Heart left ventricle (tissue), 16 donors: ENCODE data around the gene ZNF354C. TPM values are rescaled to one million over a fixed set of nuclear protein-coding genes. Genes with fewer than 3 reads are reported as not detected.
"Not testable (repeated sequence)": the region's sequence is repeated elsewhere in the genome, so short reads cannot be mapped to it uniquely, and the experiment has no call there.

Source experiments
- ATAC-seq, 4 donors: fragments of 200-7000 bp; cut with Tn5 transposase; one replicate each; pipeline ENCODE4 v1.9.1; 2020 to 2022; ENCODE audit warnings: moderate library complexity in 4 of 4, mild to moderate bottlenecking in 3 of 4, moderate number of reproducible peaks in 1 of 4
- DNase-seq, 5 donors: peaks; one replicate each; pipeline ENCODE4 v3.0.0-alpha.2; 2020
- H3K27ac ChIP-seq, 12 donors: fragments of 200-600 bp; sonication (generic) in 4 of 12; one replicate each; pipeline versions ENCODE4 v1.5.0 to v1.8.0; 2016 to 2022; ENCODE audit warnings: mild to moderate bottlenecking in 2 of 12
- H3K27me3 ChIP-seq, 9 donors: fragments of 200-600 bp; sonication (generic) in 2 of 9; one replicate each; pipeline versions ENCODE4 v1.5.1 to v1.8.0; 2016 to 2022; ENCODE audit warnings: mild to moderate bottlenecking in 3 of 9
- H3K36me3 ChIP-seq, 9 donors: fragments of 200-600 bp; sonication (generic) in 2 of 9; one replicate each; pipeline versions ENCODE4 v1.5.0 to v1.8.0; 2018 to 2022; ENCODE audit warnings: mild to moderate bottlenecking in 2 of 9
- H3K4me1 ChIP-seq, 12 donors: fragments of 200-600 bp; sonication (generic) in 4 of 12; one replicate each; pipeline versions ENCODE4 v1.5.0 to v1.8.0; 2016 to 2022; ENCODE audit warnings: mild to moderate bottlenecking in 3 of 12
- H3K4me3 ChIP-seq, 12 donors: fragments of 200-600 bp; sonication (generic) in 4 of 12; one replicate each; pipeline versions ENCODE4 v1.5.0 to v1.8.0; 2017 to 2022; ENCODE audit warnings: mild to moderate bottlenecking in 9 of 12, moderate library complexity in 4 of 12
- H3K9me3 ChIP-seq, 12 donors: fragments of 200-600 bp; sonication (generic) in 4 of 12; one replicate each; pipeline versions ENCODE4 v1.5.0 to v1.8.0; 2016 to 2022; ENCODE audit warnings: mild to moderate bottlenecking in 1 of 12
- CTCF ChIP-seq, 12 donors: fragments of 200-600 bp; sonication (generic) in 4 of 12; IDR thresholded peaks; one replicate each; pipeline versions ENCODE4 v1.5.0 to v1.8.0; 2018 to 2022; ENCODE audit warnings: antibody characterized with exemption in 12 of 12, mild to moderate bottlenecking in 5 of 12
- POLR2A ChIP-seq, 2 donors: fragments of 450-650 bp; IDR thresholded peaks; one replicate each; pipeline ENCODE4 v1.6.1; 2017; ENCODE audit warnings: antibody characterized with exemption in 2 of 2, mild to moderate bottlenecking in 2 of 2, moderate library complexity in 2 of 2
- WGBS, 4 donors: extraction: QIAGEN DNeasy Blood & Tissue Kit in 2 of 4; methylation state at CpG; one replicate each; pipeline versions ENCODE4 v1.1.5 to v1.1.7; 2013 to 2018; 5-methylcytosine and 5-hydroxymethylcytosine counted together
- intact Hi-C, 10 donors: fragments of 100-400 bp; cut with DNase I; formaldehyde crosslinking; loops; one replicate each; pipeline versions ENCODE4 v1.11.1 to v1.14.2; 2022
- polyA plus RNA-seq, 2 donors: library from polyadenylated mRNA; stranded (reverse); fragments of 200-250 nt; gene quantifications; one replicate each; pipeline ENCODE4 v1.2.3, GENCODE V29; 2013
- total RNA-seq, 9 donors: library from RNA; depleted of rRNA in 2 of 9; stranded (reverse); fragments of >200 nt in 2 of 9; fragmentation: NEBNext Ultra II Directional in 3 of 9; extraction: Animal tissue kit (Norgen Biotek cat#: 25700) in 3 of 9; gene quantifications; one replicate each; pipeline versions ENCODE4 v1.1.0 to v1.2.4, GENCODE V29; 2016 to 2023
- donor health status: ischemic (EF 13 %, LVEDD 7.1; RV severe dilation, severe dysfunction).
- donor health status: healthy with polysubstance abuse.
- donor health status: DM: no; HTN: yes; CAD: no.
- donor health status: DM: no; HTN: no; CAD: no.
- donor health status: ischemic (EF 25% LVEDD 6.9; RV normal size, moderate dysfunction).
- donor health status: ischemic (EF 25% LVEDD 5.7; RV mildly dilated, moderate dysfunction).
- donor health status: healthy.
- donor health status: DM: yes; HTN: yes; CAD: no.
- donor health status: ischemic (EF 35%, LVEDD 5.7; RV mildly dilated, moderate dysfunction).
- donor health status: nonischemic (EF 11% LVEDD 7.7; RV severe dilation, severe dysfunction).
- donor health status: DM: yes; HTN: yes; CAD: no.
- donor health status: PGD.
- donor health status: ischemic (EF 29% LVEDD 5.4; RV normal size, mild dysfunction).
- donor health status: nonischemic (EF 23%, LVEDD 6.1; RV moderate dilation, normal function).

ZNF354C gene
- total and polyA plus RNA-seq, 11 donors: 1.3 to 5.7 (median 3.9) TPM

GRCh38 chr5:179079165-179079987 is 19.2 kb downstream of the ZNF354C start:
- peaks cover 9 to 100% (median 98%) of the 10 kb centered on the region in 12 donors for H3K9me3 ChIP-seq
- intact Hi-C loops: no loop called here
- DNase-seq (no peak), ATAC-seq (no peak)
- no peaks in the 10 kb centered on the region for H3K4me1 ChIP-seq
- H3K36me3 ChIP-seq: peaks cover 32 to 96% (median 44%) of the 10 kb centered on the region in 9 donors
- H3K4me3 ChIP-seq: no peak overlapping the region
- H3K27ac ChIP-seq: no peak overlapping the region
- TF ChIP-seq CTCF (IDR thresholded peaks at IDR 0.05) (no peak), POLR2A (IDR thresholded peaks at IDR 0.05) (no peak)
- 97 to 98% (median 98%) methylated on average over 11 of the region's 11 CpGs for WGBS, 4 donors
- H3K27me3 ChIP-seq: no peaks in the 10 kb centered on the region

- H3K4me1 ChIP-seq: no peaks in the 10 kb centered on the region
- WGBS, 4 donors: 92 to 96% (median 94%) methylated on average over 4 of the region's 4 CpGs
- ATAC-seq: no peak
- no peaks in the 10 kb centered on the region for H3K27me3 ChIP-seq
- H3K4me3 ChIP-seq: no peak overlapping the region
- no peak overlapping the region for H3K27ac ChIP-seq
- no peak for DNase-seq
- TF ChIP-seq POLR2A (IDR thresholded peaks at IDR 0.05) (no peak), CTCF (IDR thresholded peaks at IDR 0.05) (no peak)
- peaks cover 32 to 83% (median 42%) of the 10 kb centered on the region in 9 donors for H3K36me3 ChIP-seq
- H3K9me3 ChIP-seq: peaks cover 13 to 100% (median 99%) of the 10 kb centered on the region in 12 donors
- intact Hi-C loops: no loop called here
Measured at GRCh38 chr5:179080724-179081123, 20.6 kb downstream of the ZNF354C start.

DNA sequence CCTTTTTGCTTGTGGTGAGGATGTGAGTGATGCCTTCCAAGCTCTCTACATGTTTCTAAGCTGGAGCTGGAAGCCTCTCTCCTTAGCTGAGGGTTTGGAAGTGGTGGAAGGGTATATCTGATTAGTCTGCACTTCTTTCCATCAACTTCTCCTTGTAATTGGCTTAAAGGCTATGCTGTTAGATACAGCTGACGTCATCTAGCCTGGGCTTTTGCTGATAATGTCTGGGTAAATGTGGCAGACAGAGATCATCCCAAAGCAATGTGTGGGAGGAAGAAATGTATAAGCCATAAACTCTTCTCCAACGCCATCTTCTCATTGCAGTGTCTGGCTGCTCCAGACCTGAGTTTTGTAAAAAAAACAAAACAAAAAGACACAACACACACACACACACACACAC is 29.3 kb downstream of the ZNF354C start:
- H3K9me3 ChIP-seq: peaks cover 6 to 100% (median 87%) of the 10 kb centered on the region in 12 donors
- no peaks in the 10 kb centered on the region for H3K4me1 ChIP-seq
- intact Hi-C loops: no loop called here
- H3K36me3 ChIP-seq: no peaks in the 10 kb centered on the region
- H3K4me3 ChIP-seq: no peak overlapping the region
- ATAC-seq (no peak), DNase-seq (no peak)
- no peaks in the 10 kb centered on the region for H3K27me3 ChIP-seq
- no peak overlapping the region for H3K27ac ChIP-seq
- TF ChIP-seq CTCF (IDR thresholded peaks at IDR 0.05) (no peak), POLR2A (IDR thresholded peaks at IDR 0.05) (no peak)
- WGBS, 4 donors: 70 to 88% (median 81%) methylated on average over 2 of the region's 2 CpGs

DNA sequence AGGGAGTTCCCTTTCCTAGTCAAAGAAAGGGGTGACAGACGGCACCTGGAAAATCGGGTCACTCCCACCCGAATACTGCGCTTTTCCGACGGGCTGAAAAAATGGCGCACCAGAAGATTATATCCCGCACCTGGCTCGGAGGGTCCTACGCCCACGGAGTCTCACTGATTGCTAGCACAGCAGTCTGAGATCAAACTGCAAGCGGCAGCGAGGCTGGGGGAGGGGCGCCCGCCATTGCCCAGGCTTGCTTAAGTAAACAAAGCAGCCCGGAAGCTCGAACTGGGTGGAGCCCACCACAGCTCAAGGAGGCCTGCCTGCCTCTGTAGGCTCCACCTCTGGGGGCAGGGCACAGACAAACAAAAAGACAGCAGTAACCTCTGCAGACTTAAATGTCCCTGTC is 41.1 kb downstream of the ZNF354C start:
- 85 to 97% (median 90%) methylated on average over 6 to 17 of the region's 17 CpGs for WGBS, 4 donors
- H3K9me3 ChIP-seq: peaks cover 0 to 58% (median 42%) of the 10 kb centered on the region in 12 donors
- H3K36me3 ChIP-seq, ATAC-seq, H3K27ac ChIP-seq, H3K27me3 ChIP-seq, H3K4me3 ChIP-seq, intact Hi-C loops, DNase-seq, H3K4me1 ChIP-seq: not testable (repeated sequence)
